Tibial artery (tissue), 4 donors: ENCODE results near the gene APOB.

ENCODE experiments used
- DNase-seq, 2 donors: peaks; one replicate each; pipeline ENCODE4 v3.0.0-alpha.2; 2019
- H3K27ac ChIP-seq, 2 donors: fragments of 200-600 bp; sonication (generic) in 1 of 2; 1 replicate in 1 of 2; 2 replicates in 1 of 2; pipeline ENCODE4 v1.5.1; 2018 to 2019; ENCODE audit warnings: mild to moderate bottlenecking in 1 of 2
- H3K27me3 ChIP-seq, 2 donors: fragments of 200-600 bp; sonication (generic) in 1 of 2; one replicate each; pipeline versions ENCODE4 v1.5.1 to v1.6.0; 2016 to 2019
- H3K36me3 ChIP-seq, 3 donors: fragments of 200-600 bp; sonication (generic) in 2 of 3; one replicate each; pipeline ENCODE4 v1.5.1; 2016 to 2019; ENCODE audit warnings: mild to moderate bottlenecking in 2 of 3
- H3K4me1 ChIP-seq, 4 donors: fragments of 200-600 bp; sonication (generic) in 2 of 4; 1 replicate in 3 of 4; 2 replicates in 1 of 4; pipeline ENCODE4 v1.5.1; 2016 to 2019
- H3K4me3 ChIP-seq, 2 donors: fragments of 200-600 bp; sonication (generic) in 1 of 2; 1 replicate in 1 of 2; 2 replicates in 1 of 2; pipeline ENCODE4 v1.5.1; 2018 to 2019; ENCODE audit warnings: mild to moderate bottlenecking in 2 of 2
- H3K9me3 ChIP-seq, 3 donors: fragments of 200-600 bp; sonication (generic) in 1 of 3; one replicate each; pipeline ENCODE4 v1.5.1; 2016 to 2019
- CTCF ChIP-seq, 2 experiments: fragments of 200-600 bp in 1 of 2; fragments of 450-650 bp in 1 of 2; IDR thresholded peaks; one replicate each; pipeline ENCODE4 v1.5.1; 2017 to 2019; ENCODE audit warnings: antibody characterized with exemption in 2 of 2, mild to moderate bottlenecking in 1 of 2, moderate library complexity in 1 of 2
- intact Hi-C: fragments of 100-400 bp; cut with DNase I; formaldehyde crosslinking; loops from one replicate; pipeline ENCODE4 v1.15.0; 2023; ENCODE audit warnings: low total_unique reads

The APOB gene

GRCh38 chr2:21059885-21060610 is 16.2 kb upstream of the APOB start:
- Histone ChIP-seq H3K27ac (no peak overlapping the region), H3K4me3 (no peak overlapping the region), H3K36me3 (no peaks in the 10 kb centered on the region), H3K4me1 (no peaks in the 10 kb centered on the region), H3K9me3 (no peaks in the 10 kb centered on the region), H3K27me3 (no peaks in the 10 kb centered on the region)
- TF ChIP-seq CTCF (IDR thresholded peaks at IDR 0.05): no peak
- DNase-seq: no peak
- intact Hi-C loops: no loop called here

- Histone ChIP-seq H3K4me1 (peaks cover 0 to 8% (median 4%) of the 10 kb centered on the region in 4 donors), H3K36me3 (no peaks in the 10 kb centered on the region), H3K9me3 (no peaks in the 10 kb centered on the region), H3K4me3 (no peak overlapping the region), H3K27ac (no peak overlapping the region), H3K27me3 (no peaks in the 10 kb centered on the region)
- intact Hi-C loops: no loop called here
- no peak for DNase-seq
- no peak for TF ChIP-seq CTCF (IDR thresholded peaks at IDR 0.05)
Measured at GRCh38 chr2:21057097-21057496, 13.2 kb upstream of the APOB start.

GRCh38 chr2:21055879-21056790 is 12.3 kb upstream of the APOB start:
- TF ChIP-seq CTCF (IDR thresholded peaks at IDR 0.05): no peak
- DNase-seq: no peak
- Histone ChIP-seq H3K4me3 (no peak overlapping the region), H3K9me3 (no peaks in the 10 kb centered on the region), H3K36me3 (no peaks in the 10 kb centered on the region), H3K4me1 (peaks cover 0 to 15% (median 5%) of the 10 kb centered on the region in 4 donors), H3K27me3 (no peaks in the 10 kb centered on the region), H3K27ac (no peak overlapping the region)
- intact Hi-C loops: no loop called here

- intact Hi-C loops: no loop called here
- TF ChIP-seq CTCF (IDR thresholded peaks at IDR 0.05): no peak
- no peak for DNase-seq
- Histone ChIP-seq H3K27me3 (no peaks in the 10 kb centered on the region), H3K27ac (no peak overlapping the region), H3K9me3 (no peaks in the 10 kb centered on the region), H3K4me3 (no peak overlapping the region), H3K36me3 (no peaks in the 10 kb centered on the region), H3K4me1 (peaks cover 0 to 15% (median 5%) of the 10 kb centered on the region in 4 donors)
Measured at GRCh38 chr2:21055451-21055850, 11.6 kb upstream of the APOB start.

- Histone ChIP-seq H3K4me1 (peaks cover 0 to 15% (median 5%) of the 10 kb centered on the region in 4 donors), H3K4me3 (no peak overlapping the region), H3K9me3 (no peaks in the 10 kb centered on the region), H3K36me3 (no peaks in the 10 kb centered on the region), H3K27me3 (no peaks in the 10 kb centered on the region), H3K27ac (no peak overlapping the region)
- no peak for DNase-seq
- intact Hi-C loops: no loop called here
- TF ChIP-seq CTCF (IDR thresholded peaks at IDR 0.05): no peak
Measured at GRCh38 chr2:21054011-21054410, 10.1 kb upstream of the APOB start.
